ENCODE results near the gene PIWIL4.
"Not testable (repeated sequence)": the region's sequence is repeated elsewhere in the genome, so short reads cannot be mapped to it uniquely, and the experiment has no call there.

Gene PIWIL4

DNA sequence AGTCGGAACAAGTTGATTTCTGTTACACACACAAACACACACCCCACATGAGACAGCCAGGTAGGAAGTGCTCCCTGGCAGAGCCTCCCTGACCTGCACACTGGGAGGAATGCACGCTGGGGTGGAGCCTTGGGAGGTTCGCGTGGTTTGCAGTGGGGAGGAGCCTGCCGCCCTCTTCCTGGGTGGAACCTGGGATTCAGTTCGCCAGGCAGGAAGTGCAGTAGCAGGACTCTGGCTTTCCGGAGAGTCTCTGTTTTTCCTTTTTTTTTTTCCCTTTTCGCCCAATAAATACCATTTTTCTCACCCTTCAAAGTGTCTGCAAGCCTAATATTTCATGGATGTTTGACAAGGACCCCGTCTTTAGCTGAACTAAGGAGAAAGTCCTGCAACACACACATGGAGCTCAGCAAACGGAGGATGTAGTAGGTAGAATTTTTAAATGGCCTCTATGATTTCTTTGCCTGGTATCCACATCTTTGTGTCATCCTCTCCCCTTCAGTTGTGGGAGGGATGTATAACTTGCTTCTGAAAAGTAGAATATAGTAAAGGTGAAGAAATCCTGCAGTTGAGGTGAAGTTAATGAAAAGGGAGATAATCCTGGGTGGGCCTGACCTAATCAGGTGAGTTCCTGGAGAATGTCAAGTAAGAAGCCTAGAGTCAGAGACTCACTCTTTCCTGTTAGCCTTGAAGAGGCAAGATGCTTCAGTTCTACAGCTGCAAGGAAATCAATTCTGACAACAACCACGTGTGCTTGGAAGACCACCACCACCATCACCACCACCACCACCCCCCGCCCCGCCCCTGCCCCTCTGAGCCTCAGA lies 72.9 kb downstream of the PIWIL4 start:
- DNase-seq, result no peak

DNA sequence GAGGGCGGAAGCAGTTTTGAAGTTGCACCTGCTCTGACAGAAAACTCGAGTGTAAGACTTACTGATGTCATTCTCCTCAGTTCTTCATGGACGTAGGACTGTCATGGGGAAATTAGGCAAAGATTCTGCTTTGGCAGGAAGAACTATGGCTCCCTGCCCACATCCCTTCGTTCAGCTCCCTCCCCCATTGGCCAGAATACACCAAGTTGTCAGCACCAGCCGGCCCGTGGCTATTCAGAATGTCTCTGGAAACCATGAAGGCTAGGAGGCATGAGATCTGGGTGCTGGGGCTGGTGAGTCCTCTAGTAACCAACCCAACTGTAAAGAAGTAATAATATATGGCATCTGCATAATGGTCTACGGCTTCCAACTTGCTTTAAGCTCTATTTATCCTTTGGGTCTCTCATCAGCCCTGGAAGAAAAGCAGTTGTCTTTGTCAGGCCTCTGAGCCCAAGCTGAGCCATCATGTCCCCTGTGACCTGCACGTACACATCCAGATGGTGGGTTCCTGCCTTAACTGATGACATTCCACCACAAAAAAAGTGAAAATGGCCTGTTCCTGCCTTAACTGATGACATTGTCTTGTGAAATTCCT lies 74.1 kb downstream of the PIWIL4 start:
- no peak for DNase-seq

DNA sequence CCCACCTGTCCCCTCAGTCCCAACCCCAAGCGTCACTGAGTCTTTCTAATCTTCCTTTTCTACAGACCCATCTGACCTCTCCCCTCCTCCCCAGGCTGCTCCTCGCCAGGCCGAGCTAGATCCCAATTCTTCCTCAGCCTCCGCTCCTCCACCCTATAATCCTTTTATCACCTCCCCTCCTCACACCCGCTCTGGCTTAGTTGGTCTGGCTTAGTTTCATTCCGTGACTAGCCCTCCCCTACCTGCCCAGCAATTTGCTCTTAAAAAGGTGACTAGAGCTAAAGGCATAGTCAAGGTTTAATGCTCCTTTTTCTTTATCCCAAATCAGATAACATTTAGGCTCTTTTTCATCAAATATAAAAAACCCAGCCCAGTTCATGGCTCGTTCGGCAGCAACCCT lies 76.0 kb downstream of the PIWIL4 start:
- DNase-seq, result not testable (repeated sequence)

DNA sequence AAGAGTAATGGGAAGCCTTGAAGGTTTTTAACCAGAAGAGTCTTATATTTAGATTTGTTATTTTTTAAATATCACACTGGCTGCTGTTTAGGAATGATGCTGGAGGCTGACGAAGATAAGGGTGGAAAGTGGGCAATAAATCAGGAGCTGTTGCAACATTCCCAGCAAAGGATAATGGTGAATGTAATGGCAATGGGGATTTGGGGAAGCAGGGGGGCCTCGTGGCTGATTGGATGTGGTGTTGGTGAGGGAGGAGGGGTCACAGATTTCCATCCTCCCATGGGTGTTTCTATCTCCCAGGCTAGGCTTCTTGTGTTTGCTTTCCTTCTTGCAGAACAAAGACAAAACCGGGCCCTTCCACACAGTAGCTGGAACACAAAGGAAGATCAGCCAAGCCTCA lies 80.8 kb downstream of the PIWIL4 start:
- DNase-seq, result no peak

DNA sequence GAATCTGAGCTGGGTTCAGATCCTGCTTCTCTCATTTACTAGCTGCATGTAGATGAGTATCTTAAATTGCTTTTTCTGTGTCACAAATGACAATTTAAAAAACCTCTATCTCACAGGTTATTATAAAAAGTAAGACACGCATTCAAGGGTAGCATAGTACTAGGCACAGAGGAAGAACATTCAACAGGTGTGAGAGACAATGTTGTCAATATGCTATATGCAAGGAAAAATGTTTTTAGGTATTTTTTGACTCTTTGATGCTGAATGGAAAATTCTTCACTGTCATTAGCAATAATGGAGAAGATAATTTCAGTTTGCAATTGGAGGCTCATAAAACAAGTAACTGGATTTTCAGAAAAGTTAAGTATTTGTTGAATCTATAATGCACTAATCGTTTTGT lies 81.6 kb downstream of the PIWIL4 start:
- DNase-seq, result no peak

DNA sequence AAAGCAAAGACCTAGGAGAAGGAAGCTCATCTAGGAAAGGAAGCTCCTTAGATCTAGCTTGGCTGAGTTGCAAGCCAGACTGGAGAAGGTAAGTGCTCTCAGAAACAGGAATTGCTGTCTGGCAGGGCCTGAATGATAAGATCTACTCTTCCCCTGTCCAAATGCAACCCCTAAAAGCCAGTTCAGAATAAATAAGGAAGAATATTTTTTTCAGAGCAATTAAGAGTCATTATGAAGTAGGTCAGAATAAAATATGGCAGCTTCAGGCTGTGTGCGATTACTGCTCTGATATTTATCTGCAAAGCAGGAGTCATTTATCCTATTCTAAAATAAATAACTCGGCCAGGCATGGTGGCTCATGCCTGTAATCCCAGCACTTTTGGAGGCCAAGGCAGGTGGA lies 82.1 kb downstream of the PIWIL4 start:
- DNase-seq, result no peak

DNA sequence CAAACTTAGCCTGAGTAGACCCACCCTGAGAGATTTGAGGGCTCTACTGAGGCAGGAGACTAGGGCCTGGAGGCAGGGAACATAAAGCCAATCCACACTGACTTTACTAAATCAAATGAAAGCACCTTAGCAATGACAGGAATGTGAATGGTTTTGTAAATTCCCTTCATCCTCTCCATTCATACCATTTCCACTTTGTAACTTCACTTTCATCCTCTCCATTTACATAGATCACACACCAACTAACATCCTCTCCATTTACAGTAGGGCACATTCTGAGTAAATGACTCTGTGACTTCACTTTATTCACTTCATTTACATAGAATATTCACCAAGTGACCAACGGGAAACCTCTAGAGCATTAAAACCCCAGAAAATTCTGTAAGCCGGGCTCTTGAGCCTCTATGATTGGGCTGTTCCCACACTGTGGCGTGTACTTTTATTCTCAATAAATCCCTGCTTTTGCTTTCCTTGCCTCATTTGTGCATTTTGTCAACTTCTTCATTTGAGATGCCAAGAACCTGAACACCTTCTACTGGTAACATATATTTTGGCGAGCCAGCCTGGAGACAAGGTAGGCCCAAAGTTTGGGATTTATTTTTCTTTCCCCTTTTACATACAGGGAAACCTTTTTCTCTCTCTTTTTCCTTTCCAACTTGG lies 82.9 kb downstream of the PIWIL4 start:
- DNase-seq, result no peak

DNA sequence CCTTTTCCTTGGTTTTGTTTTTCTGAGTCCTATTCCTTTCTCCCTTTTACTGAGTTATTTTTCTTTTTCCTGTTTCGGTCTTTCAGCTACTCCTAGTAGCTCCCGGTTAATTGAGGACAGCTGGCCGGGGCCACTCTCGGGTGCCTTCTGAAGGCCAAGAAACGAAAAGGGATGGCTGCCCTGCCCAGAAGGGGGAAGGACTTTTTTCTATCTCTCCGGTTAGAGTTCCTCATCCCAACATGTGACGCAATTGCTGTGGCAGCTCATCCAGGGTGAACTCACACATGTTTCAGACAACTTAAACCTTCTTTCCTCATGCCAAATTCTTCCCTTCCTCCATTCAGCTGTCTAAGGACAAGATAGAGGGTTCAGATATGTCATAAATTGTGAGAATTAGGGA lies 83.6 kb downstream of the PIWIL4 start:
- no peak for DNase-seq

DNA sequence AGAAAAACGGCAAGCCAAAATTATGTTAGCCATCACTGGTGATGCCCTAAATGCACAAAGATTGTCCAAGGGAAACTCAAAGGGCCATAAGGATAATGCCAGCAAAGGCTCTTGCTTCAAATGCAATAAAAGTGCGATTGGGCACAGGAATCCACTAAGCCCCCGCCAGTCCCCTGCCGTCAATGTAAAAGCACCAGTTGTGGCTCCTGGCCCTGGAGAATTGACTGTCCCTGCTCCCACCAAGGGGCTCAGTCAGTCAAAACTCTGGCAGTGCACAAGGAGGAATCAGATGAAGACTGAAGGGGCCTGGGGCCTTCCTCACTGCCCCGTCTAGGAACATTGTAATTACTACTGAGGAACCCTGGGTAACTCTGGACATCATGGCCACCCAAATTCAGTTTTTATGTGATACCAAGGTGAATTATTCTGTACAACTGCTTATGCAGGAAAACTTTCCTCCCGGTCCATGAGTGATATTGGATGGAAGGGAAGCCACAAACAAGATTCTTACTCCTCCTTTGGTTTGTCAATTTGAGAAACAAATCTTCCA lies 85.6 kb downstream of the PIWIL4 start:
- DNase-seq, result no peak

DNA sequence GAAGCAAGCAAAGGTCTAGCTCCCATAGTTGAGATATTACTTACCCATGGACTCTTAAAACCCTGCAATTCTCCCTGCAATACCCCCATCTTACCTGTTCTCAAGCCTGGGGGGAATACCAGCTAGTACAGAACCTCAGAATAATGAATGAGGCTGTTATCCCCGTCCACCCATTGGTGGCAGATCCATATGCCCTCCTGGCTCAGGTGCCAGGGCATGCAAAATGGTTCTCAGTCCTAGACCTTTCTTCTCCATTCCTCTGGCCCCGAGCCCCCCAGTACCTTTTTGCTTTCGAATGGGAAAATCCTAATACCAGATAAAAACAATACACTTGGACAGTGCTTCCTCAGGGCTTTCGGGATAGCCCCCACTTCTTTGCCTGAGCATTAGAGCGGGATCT lies 86.4 kb downstream of the PIWIL4 start:
- DNase-seq, result no peak

DNA sequence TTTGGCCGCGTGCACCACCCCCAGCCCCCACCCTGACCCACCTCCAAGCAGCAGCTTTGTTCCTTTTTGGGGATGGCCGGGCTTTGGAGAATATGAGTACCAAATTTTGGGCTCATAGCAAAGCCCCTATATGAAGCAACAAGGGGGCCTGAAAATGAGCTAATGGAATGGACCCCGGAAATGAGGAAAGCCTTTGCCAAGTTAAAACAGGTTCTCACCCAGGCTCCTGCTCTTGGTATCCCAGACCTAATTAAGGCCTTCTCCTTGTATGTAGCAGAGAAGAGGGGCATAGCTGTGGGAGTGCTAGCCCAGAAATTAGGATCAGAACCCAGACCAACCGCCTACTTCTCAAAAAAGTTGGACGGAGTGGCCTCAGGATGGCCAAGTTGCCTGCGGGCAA lies 87.0 kb downstream of the PIWIL4 start:
- no peak for DNase-seq

DNA sequence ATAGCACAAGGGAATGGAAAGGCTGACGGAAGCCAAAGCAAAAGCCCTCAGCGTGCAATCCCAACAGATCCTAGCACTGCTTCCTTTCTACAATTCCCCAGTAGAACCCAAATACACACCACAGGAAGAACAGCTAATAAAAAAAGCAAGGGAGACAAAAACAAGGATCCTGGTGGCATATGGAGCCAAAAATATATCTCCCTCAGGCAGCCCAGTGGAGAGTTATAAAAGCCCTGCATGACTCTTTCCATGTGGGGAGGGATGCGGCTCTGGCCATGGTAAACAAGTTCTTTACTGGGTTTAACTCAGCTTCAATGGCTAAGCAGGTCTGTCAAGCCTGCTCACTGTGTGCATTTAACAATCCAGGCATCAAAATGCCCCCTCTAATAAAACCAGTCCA lies 88.1 kb downstream of the PIWIL4 start:
- DNase-seq, result no peak

DNA sequence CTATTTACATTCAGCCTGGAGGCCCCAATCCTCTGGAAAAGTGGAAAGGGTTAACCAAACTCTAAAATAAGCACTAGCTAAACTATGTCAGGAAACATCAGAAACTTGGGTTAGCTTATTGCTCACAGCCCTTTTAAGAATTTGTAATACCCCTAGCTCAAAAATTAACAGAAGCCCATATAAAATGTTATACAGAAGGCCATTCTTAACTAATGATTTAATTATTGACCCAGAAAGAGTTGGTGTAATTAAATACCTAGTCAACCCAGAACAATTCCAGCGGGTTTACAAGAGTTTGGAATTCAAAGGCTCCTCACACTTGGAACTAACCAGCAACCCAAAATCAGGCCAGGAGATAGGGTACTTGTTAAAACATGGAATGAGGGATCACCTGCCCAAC lies 88.8 kb downstream of the PIWIL4 start:
- DNase-seq, result no peak

DNA sequence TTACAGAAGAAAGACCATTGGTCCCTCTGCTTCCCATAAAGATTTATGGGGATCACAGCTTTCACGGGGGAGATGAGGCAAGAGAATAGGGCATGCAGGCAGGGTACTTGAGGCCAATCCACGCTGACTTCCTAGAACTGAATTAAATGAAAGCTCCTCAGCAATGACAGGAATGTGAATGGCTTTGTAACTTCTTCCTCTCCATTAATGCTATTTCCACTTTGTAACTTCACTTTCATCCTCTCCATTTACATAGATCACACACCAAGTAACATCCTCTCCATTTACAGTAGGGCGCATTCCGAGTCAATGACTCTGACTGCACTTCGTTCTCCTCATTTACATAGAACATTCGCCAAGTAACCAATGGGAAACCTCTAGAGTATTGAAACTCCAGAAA lies 89.8 kb downstream of the PIWIL4 start:
- DNase-seq, result no peak

DNA sequence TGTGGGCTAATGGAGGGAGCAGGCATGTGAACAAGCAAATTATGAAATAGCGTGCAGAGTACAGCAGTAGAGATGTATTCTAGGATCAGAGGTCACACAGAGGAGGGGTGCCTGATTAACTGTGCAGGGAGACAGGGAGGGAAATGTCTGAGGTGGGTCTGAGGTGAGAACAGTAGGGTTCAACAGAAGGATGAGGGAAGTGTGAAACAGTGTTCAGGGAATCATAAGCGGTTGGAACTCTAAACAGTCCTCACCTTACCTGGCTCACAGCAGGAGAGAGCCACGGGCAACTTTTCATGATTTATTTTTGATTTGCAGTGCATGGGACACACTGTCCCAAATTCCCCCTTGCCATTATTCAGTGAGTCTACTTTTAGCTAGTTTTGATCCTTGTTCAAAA lies 90.5 kb downstream of the PIWIL4 start:
- no peak for DNase-seq

DNA sequence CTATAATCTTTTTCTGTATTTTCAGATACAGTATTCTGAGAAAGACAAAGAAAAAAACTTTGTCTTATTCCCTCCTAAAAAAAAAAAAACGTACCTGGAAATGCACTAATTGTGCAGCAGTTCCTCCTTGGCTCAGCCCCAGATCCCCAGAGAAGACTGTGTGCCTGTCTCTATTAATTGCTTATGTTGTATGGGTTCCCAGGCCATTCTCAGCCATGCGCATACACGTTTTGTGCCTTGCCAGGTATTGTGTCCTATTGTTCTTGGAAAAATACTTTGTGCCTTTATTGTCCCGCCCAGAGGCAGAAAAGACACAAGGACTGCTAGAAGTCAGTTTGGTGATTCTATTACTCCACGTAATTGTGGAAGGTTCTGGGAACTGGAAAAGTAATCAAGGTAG lies 91.2 kb downstream of the PIWIL4 start:
- DNase-seq, result no peak

DNA sequence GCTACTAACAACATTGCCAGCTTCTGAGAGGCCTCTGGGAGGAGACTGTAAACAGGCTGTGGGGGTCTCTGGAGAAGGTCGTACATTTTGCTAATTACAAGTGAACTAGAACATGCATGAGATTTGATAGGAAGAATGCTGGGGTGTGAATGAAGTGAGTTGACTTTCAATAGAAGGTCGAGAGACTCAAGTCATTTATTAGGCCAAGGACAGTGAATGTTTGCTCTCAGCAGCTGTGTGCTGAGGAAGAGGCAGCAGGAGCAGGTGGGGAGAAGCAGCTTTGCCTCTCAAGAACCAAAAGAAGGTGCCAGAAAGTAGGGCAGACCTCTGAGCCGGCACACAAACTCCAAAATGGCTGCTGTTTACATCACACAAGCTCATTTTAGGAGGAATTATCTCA lies 91.7 kb downstream of the PIWIL4 start:
- DNase-seq, result no peak

DNA sequence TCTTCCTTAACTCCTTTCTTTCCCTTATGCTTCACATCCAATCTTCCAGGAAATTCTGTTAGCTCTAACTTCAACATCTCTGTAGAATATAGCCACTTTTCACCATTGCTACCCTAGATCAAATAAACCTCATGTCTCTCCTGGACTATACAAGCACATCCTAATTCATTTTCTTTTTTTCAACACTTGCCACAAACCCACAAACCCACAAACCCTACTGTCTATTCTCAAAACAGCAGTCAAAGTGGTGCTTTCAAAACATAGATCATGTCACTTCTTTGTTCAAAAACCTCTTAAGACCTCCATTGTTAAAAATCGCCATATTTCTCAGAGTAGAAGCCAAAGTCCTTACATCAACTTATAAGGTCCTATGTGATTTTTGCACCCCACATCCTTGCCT lies 94.3 kb downstream of the PIWIL4 start:
- peak in 1 of 5 experiments; percentile 24 for DNase-seq

DNA sequence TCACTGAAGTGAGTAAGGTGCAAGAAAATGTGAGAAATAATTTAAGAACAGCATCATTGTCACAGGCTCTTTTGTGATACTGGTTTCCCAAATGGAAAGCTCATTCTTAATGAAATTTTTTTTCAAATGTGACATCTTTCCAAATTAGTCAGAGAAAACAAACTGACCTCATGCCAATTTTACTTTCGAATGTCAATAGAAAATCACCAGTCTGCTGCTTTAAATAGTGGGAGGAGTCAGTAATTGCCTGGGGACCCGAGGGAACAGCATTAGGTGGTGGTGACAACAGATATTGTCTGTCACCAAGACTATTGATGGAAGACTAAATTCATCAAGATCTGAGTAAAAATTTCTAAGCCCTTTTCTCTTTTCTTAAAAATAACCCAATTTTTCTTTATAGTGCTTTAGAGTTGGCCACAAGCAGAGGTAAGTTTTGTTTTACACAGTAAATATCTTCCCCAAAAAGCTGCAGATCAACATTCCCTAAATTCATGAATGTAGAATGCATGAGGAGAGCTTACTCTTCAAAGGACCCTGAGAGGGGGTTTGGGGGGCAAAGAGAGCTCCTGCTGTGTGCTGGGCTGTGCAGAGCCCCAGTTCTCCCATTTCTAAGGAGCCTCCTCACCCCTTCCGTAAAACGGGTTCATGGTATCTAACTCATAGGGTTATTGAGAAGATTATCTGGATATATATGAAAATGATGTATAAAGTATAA lies 95.1 kb downstream of the PIWIL4 start:
- no peak for DNase-seq

DNA sequence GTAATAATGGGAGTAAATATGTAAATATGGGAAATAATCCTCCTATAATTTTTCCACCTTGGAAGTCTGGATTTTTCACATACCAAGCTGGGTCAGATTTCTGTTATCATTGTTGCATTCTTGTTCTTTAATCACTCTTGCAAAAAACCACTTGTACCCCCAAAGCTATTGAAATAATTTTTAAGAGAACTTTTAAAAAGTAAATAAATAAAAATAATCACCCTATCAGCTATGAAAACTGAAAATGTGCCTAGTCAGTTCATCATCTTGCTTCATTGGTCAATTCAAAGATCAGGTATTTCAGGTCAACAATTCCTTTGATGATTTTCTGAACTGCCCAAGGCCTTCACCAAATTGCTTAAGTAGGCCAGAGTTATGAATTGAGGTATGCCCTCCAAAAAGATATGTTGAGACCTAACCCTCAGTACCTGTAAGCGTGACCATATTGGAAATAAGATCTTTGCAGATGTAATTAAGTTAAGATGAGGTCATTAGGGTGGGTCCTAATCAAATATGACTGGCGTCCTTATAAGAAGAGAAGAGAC lies 95.8 kb downstream of the PIWIL4 start:
- no peak for DNase-seq

DNA sequence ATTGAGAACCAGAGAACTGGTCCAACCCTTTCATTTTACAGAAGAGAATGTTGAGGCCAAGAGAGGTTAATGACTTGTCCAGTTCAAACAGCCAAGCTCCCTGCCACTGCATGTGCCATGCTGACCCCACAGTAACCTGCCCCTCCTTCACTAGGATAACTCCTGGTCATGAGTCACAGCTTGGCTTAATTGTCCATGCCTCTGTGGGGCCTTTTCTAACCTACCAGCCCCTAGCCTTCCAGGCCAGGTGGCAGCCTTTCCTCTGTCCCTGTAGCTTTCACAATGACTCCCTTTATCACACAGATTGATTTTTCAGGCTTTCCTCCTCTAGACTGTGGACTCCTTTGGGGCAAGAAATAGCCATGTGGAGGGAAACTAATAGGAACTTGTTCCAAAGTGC lies 97.2 kb downstream of the PIWIL4 start:
- DNase-seq, result no peak

DNA sequence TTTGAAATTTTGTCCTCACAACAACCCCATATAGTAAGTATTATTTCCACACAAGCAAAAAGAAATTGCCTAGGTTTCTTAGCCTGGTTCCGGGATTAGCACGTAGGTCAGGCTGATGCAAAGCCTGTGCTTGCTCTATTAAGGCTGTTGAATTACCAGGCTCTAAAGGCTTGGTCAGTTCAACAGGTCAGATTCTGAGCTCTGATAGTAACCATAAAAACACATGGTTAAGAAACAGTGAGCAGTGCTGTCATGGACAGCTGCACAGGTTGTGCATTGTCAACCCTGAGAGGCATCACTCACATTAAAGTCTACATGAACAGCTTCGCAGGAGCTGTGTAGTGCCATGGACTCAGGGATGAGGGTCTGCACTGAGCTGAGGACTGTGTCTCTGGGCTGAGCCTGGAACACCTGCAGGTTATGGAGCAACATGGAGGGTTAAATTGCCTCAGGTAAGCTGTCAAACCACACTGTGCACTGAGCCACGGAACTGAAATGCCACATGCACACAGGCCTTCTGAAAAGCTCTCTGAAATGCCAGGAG lies 98.0 kb downstream of the PIWIL4 start:
- no peak for DNase-seq

Data from T-helper 2 cell (primary cell).